CD14-positive monocyte (primary cell): ENCODE results near the gene KATNBL1. TPM values are rescaled to one million over a fixed set of nuclear protein-coding genes. Genes with fewer than 3 reads are reported as not detected.

Experiments
- DNase-seq, 3 donors: peaks; one replicate each; pipeline ENCODE4 v3.0.0-alpha.2; 2011 to 2022
- H2AFZ ChIP-seq: 2 replicates; pipeline ENCODE4 v1.6.0; 2012; ENCODE audit warnings: mild to moderate bottlenecking, low read depth, low read length, inconsistent platforms; ENCODE audit not compliant: insufficient read depth, poor library complexity, severe bottlenecking
- H3K27ac ChIP-seq, 2 donors: 1 replicate in 1 of 2; 2 replicates in 1 of 2; pipeline ENCODE4 v1.5.1; 2012 to 2013; ENCODE audit warnings: low read length in 2 of 2, control low read depth in 1 of 2, inconsistent platforms in 1 of 2, low read depth in 1 of 2, mild to moderate bottlenecking in 1 of 2
- H3K27me3 ChIP-seq, 2 donors: one replicate each; pipeline versions ENCODE4 v1.6.0 to v1.6.1; 2011 to 2013; ENCODE audit warnings: low read length in 2 of 2; ENCODE audit not compliant: control insufficient read depth in 2 of 2, insufficient read depth in 2 of 2
- H3K36me3 ChIP-seq, 2 donors: replicated peaks in 1 of 2; 1 replicate in 1 of 2; 2 replicates in 1 of 2; pipeline versions ENCODE4 v1.5.1 to v1.6.1; 2012 to 2013; ENCODE audit warnings: low read length in 2 of 2, control low read depth in 1 of 2, inconsistent platforms in 1 of 2, mild to moderate bottlenecking in 1 of 2; ENCODE audit not compliant: insufficient read depth in 2 of 2, control insufficient read depth in 1 of 2
- H3K4me1 ChIP-seq, 2 donors: 1 replicate in 1 of 2; 2 replicates in 1 of 2; pipeline versions ENCODE4 v1.5.1 to v1.6.1; 2012 to 2013; ENCODE audit warnings: low read length in 2 of 2, control low read depth in 1 of 2, inconsistent platforms in 1 of 2, mild to moderate bottlenecking in 1 of 2, moderate library complexity in 1 of 2; ENCODE audit not compliant: insufficient read depth in 2 of 2, control insufficient read depth in 1 of 2
- H3K4me2 ChIP-seq: replicated peaks from 2 replicates; pipeline ENCODE3; 2012; ENCODE audit warnings: low read length, moderate library complexity, mild to moderate bottlenecking; ENCODE audit not compliant: poor library complexity, severe bottlenecking; ENCODE audit errors: extremely low read depth
- H3K4me3 ChIP-seq, 3 experiments: fragments of 200-600 bp in 1 of 3; sonication (generic) in 1 of 3; replicated peaks in 1 of 3; 1 replicate in 2 of 3; 2 replicates in 1 of 3; pipeline ENCODE4 v1.5.1; 2011 to 2013; ENCODE audit warnings: low read length in 3 of 3, mild to moderate bottlenecking in 3 of 3, control low read depth in 2 of 3, low read depth in 2 of 3, inconsistent platforms in 1 of 3, moderate library complexity in 1 of 3
- H3K79me2 ChIP-seq: 2 replicates; pipeline ENCODE4 v1.6.0; 2012; ENCODE audit warnings: mild to moderate bottlenecking, control low read depth, inconsistent platforms, low read length, moderate library complexity; ENCODE audit not compliant: insufficient read depth
- H3K9ac ChIP-seq: 2 replicates; pipeline ENCODE4 v1.6.0; 2017; ENCODE audit warnings: low read length, mild to moderate bottlenecking; ENCODE audit not compliant: insufficient read depth, poor library complexity, severe bottlenecking
- H3K9me3 ChIP-seq, 2 donors: replicated peaks in 1 of 2; 1 replicate in 1 of 2; 2 replicates in 1 of 2; pipeline versions ENCODE4 v1.5.1 to v1.6.1; 2012 to 2013; ENCODE audit warnings: low read length in 2 of 2, control low read depth in 1 of 2; ENCODE audit not compliant: control insufficient read depth in 1 of 2, insufficient read depth in 1 of 2
- H4K20me1 ChIP-seq: 2 replicates; pipeline ENCODE4 v1.6.0; 2012; ENCODE audit warnings: mild to moderate bottlenecking, low read length, control low read depth, moderate library complexity; ENCODE audit not compliant: insufficient read depth
- H3K27ac Mint-ChIP-seq, 7 donors: one replicate each; pipeline ENCODE4 v1.8.0; 2020; ENCODE audit warnings: mild to moderate bottlenecking in 7 of 7, mixed read lengths in 7 of 7, moderate library complexity in 6 of 7, inconsistent platforms in 2 of 7
- H3K27me3 Mint-ChIP-seq, 3 donors: one replicate each; pipeline ENCODE4 v1.8.0; 2021 to 2022; ENCODE audit warnings: low read depth in 3 of 3, mild to moderate bottlenecking in 3 of 3, mixed read lengths in 3 of 3, moderate library complexity in 3 of 3, inconsistent platforms in 1 of 3
- H3K36me3 Mint-ChIP-seq, 2 donors: one replicate each; pipeline ENCODE4 v1.8.0; 2020; ENCODE audit warnings: mixed read lengths in 2 of 2, inconsistent platforms in 1 of 2, mild to moderate bottlenecking in 1 of 2
- H3K4me1 Mint-ChIP-seq: one replicate; pipeline ENCODE4 v1.8.0; 2020; ENCODE audit warnings: mild to moderate bottlenecking, mixed read lengths
- H3K4me3 Mint-ChIP-seq, 2 donors: one replicate each; pipeline ENCODE4 v1.8.0; 2020; ENCODE audit warnings: mild to moderate bottlenecking in 2 of 2, mixed read lengths in 2 of 2, moderate library complexity in 1 of 2
- H3K9me3 Mint-ChIP-seq, 7 donors: one replicate each; pipeline ENCODE4 v1.8.0; 2020 to 2022; ENCODE audit warnings: mixed read lengths in 7 of 7, mild to moderate bottlenecking in 6 of 7, moderate library complexity in 6 of 7, inconsistent platforms in 2 of 7
- WGBS: methylation state at CpG from one replicate; pipeline ENCODE4 v1.1.5; 2013; ENCODE audit warnings: missing lambda C conversion rate; ENCODE audit not compliant: insufficient coverage; 5-methylcytosine and 5-hydroxymethylcytosine counted together
- intact Hi-C, 2 donors: fragments of 100-400 bp; cut with micrococcal nuclease; formaldehyde crosslinking; loops; one replicate each; pipeline versions ENCODE4 v1.15.0 to v1.15.1; 2023
- polyA plus RNA-seq, 3 donors: library from polyadenylated mRNA; depleted of rRNA in 1 of 3; unstranded in 2 of 3; stranded (reverse) in 1 of 3; fragments of 300-500 nt in 2 of 3; fragments of >200 nt in 1 of 3; fragmentation: Illumina TruSeq in 2 of 3; gene quantifications; 1 replicate in 2 of 3; 2 replicates in 1 of 3; pipeline ENCODE4 v1.2.3, GENCODE V29; 2012 to 2021
- TF ChIP-seq, protein P1 (sequence below): fragments of 200-600 bp; IDR thresholded peaks from one replicate; pipeline ENCODE4 v1.8.0; 2022; ENCODE audit warnings: antibody characterized with exemption, mild to moderate bottlenecking

KATNBL1 gene
- polyA plus RNA-seq, 3 donors, result 16.5 to 38.4 (median 37.7) TPM

DNA sequence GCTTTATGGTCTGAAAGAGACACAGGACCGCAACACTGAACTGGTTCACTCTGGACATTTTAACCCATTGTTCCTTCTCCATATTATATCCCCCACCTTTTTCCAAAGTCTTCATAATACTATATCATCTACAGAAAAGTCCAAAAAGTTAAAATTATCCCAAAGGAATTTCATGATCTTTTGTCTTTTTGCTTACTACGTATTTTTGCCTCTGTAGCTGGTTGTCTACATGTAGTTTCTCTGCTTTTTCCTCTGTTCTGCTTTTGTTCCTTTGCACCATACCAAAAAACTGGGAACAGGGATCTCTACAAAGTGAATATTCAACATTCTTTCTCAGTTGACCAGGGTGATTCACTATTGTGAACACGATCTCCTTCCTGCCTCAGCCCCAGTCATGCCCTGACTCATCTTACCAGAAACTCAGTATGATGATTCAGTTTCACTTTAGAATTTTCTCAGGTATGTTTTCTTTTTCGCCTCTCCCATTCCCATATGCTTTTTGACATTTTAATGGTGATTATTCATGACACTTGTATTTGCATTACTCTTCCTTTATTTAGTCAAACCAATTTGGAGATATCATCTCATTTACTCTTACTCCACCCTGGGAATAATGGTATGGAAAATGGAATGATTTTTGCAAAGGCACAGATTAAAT lies 29.4 kb upstream of the KATNBL1 start:
- H3K27ac ChIP-seq, result no peak overlapping the region
- H3K4me1 Mint-ChIP-seq, result no peaks in the 10 kb centered on the region
- DNase-seq, result peak in 1 of 3 donors; percentile 8
- no peak overlapping the region for H3K4me3 Mint-ChIP-seq
- peaks cover 82 to 93% of the 10 kb centered on the region in 2 donors for H3K36me3 Mint-ChIP-seq
- TF ChIP-seq, protein P1, sequence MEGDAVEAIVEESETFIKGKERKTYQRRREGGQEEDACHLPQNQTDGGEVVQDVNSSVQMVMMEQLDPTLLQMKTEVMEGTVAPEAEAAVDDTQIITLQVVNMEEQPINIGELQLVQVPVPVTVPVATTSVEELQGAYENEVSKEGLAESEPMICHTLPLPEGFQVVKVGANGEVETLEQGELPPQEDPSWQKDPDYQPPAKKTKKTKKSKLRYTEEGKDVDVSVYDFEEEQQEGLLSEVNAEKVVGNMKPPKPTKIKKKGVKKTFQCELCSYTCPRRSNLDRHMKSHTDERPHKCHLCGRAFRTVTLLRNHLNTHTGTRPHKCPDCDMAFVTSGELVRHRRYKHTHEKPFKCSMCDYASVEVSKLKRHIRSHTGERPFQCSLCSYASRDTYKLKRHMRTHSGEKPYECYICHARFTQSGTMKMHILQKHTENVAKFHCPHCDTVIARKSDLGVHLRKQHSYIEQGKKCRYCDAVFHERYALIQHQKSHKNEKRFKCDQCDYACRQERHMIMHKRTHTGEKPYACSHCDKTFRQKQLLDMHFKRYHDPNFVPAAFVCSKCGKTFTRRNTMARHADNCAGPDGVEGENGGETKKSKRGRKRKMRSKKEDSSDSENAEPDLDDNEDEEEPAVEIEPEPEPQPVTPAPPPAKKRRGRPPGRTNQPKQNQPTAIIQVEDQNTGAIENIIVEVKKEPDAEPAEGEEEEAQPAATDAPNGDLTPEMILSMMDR, result no peak
- H3K27me3 Mint-ChIP-seq, result peaks cover 0 to 2% (median 0%) of the 10 kb centered on the region in 3 donors
- no peak overlapping the region for H3K27ac Mint-ChIP-seq
- peaks cover 5% of the 10 kb centered on the region for H4K20me1 ChIP-seq
- 100% methylated on average over 3 of the region's 4 CpGs for WGBS
- peaks cover 87 to 94% of the 10 kb centered on the region in 2 donors for H3K36me3 ChIP-seq
- H2AFZ ChIP-seq, result no peak overlapping the region
- no peak overlapping the region for H3K4me2 ChIP-seq
- no peak overlapping the region for H3K9ac ChIP-seq
- H3K4me1 ChIP-seq, result no peaks in the 10 kb centered on the region
- H3K9me3 Mint-ChIP-seq, result no peaks in the 10 kb centered on the region
- H3K9me3 ChIP-seq, result no peaks in the 10 kb centered on the region
- intact Hi-C loops, result no loop called here
- H3K27me3 ChIP-seq, result no peaks in the 10 kb centered on the region
- H3K4me3 ChIP-seq, result no peak overlapping the region
- H3K79me2 ChIP-seq, result no peaks in the 10 kb centered on the region

DNA sequence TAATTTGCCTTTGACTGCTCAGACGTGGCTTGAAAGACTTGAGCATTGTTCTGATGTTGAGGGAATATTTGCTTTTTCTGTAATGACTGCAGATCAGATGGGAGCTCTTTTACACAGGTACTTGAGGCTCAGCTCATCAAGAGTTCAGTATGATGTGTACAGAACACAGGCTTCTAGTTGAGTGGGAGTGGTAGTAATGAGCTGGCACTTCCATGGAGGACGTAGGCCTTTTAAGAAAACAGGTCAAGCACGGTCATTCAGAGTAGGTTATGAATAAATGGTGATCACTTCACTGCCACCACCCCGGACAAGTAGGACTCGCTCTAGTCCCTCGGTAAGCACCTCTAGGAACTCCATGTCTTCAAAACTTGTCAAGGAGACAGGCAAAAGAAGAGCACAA lies 23.7 kb upstream of the KATNBL1 start:
- no peak overlapping the region for H3K27ac ChIP-seq
- H3K9me3 ChIP-seq, result no peaks in the 10 kb centered on the region
- no peaks in the 10 kb centered on the region for H3K4me1 ChIP-seq
- TF ChIP-seq, protein P1, result no peak
- H3K4me2 ChIP-seq, result no peak overlapping the region
- Mint-ChIP-seq H3K4me1 (no peaks in the 10 kb centered on the region), H3K4me3 (no peak overlapping the region), H3K27me3 (peaks cover 0 to 2% (median 0%) of the 10 kb centered on the region in 3 donors), H3K9me3 (no peaks in the 10 kb centered on the region), H3K27ac (peak overlapping the region in 2 of 7 donors; percentile 13 to 35), H3K36me3 (peaks cover 75 to 95% of the 10 kb centered on the region in 2 donors)
- no peaks in the 10 kb centered on the region for H3K27me3 ChIP-seq
- 100% methylated on average over 1 of the region's 6 CpGs for WGBS
- no peak overlapping the region for H3K4me3 ChIP-seq
- no peak for DNase-seq
- no peaks in the 10 kb centered on the region for H3K79me2 ChIP-seq
- H3K36me3 ChIP-seq, result peaks cover 81 to 95% of the 10 kb centered on the region in 2 donors
- no peak overlapping the region for H2AFZ ChIP-seq
- H3K9ac ChIP-seq, result no peak overlapping the region
- intact Hi-C loops, result no loop called here
- no peaks in the 10 kb centered on the region for H4K20me1 ChIP-seq
